Measurements from ENCODE around the gene CREM. TPM values are rescaled to one million over a fixed set of nuclear protein-coding genes. Genes with fewer than 3 reads are reported as not detected.

Gene CREM
- total and polyA plus RNA-seq, 2 experiments from 2014 or later: 40.9 to 43.8 TPM

- H3K27ac Mint-ChIP-seq: no peak overlapping the region
- peak; percentile 29 to 39 for TF ChIP-seq CTCF (conservative IDR thresholded peaks at IDR 0.05; ENCODE audit: low read depth in 2 of 2)
- no peak for TF ChIP-seq ZNF331 (CRISPR knock-in tag; IDR thresholded peaks at IDR 0.05; ENCODE audit: low read depth)
- no peak overlapping the region for H3K4me3 ChIP-seq
- no peaks in the 10 kb centered on the region for H3K36me3 ChIP-seq (ENCODE audit: insufficient read depth)
- ATAC-seq (peak; percentile 28; the same call in 2 of the 3 replicates), DNase-seq (ENCODE audit: low spot score) (peak; percentile 22)
- no peak overlapping the region for H3K27ac ChIP-seq (ENCODE audit: low read depth)
- no peaks in the 10 kb centered on the region for H3K9me3 Mint-ChIP-seq
- no peaks in the 10 kb centered on the region for H3K27me3 Mint-ChIP-seq (ENCODE audit: insufficient read depth, low read depth, poor library complexity)
- no peaks in the 10 kb centered on the region for H3K79me2 ChIP-seq (replicated peaks; ENCODE audit: insufficient read depth)
- H3K4me1 Mint-ChIP-seq: no peaks in the 10 kb centered on the region
- no peaks in the 10 kb centered on the region for H3K36me3 Mint-ChIP-seq (ENCODE audit: low read depth)
- no peaks in the 10 kb centered on the region for H3F3A ChIP-seq (replicated peaks; ENCODE audit: low read depth)
- no peaks in the 10 kb centered on the region for H3K9me2 ChIP-seq (ENCODE audit: insufficient read depth)
- H3K4me2 ChIP-seq: no peak overlapping the region
- peak overlapping the region; percentile 63; the same call in 1 of the 2 replicates for H2AFZ ChIP-seq
- no peaks in the 10 kb centered on the region for H3K27me3 ChIP-seq (ENCODE audit: insufficient read depth)
- no peaks in the 10 kb centered on the region for H3K4me1 ChIP-seq (ENCODE audit: insufficient read depth)
- no peak overlapping the region for H3K4me3 Mint-ChIP-seq
- H4K20me1 ChIP-seq (replicated peaks; ENCODE audit: insufficient read depth): no peaks in the 10 kb centered on the region
Observed at GRCh38 chr10:35236739-35237138, 110.1 kb downstream of the CREM start.

GRCh38 chr10:35237766-35238512 is 111.3 kb downstream of the CREM start:
- Mint-ChIP-seq H3K27ac (peak overlapping the region; percentile 75), H3K4me3 (no peak overlapping the region)
- TF ChIP-seq NANOG (IDR thresholded peaks at IDR 0.05; ENCODE audit: borderline replicate concordance): no peak
- no peak for TF ChIP-seq POLR2AphosphoS5 (IDR thresholded peaks at IDR 0.05; ENCODE audit: low read depth)
- no peak for TF ChIP-seq CTCF (conservative IDR thresholded peaks at IDR 0.05; ENCODE audit: low read depth in 2 of 2)
- TF ChIP-seq ETS1 (IDR thresholded peaks at IDR 0.05): no peak
- no peak for TF ChIP-seq ZNF331 (CRISPR knock-in tag; IDR thresholded peaks at IDR 0.05; ENCODE audit: low read depth)
- TF ChIP-seq ZNF462 (CRISPR knock-in tag; IDR thresholded peaks at IDR 0.05): no peak
- TF ChIP-seq EZH2phosphoT487 (IDR thresholded peaks at IDR 0.05; ENCODE audit: unreplicated experiment): no peak
- TF ChIP-seq EZH2 (IDR thresholded peaks at IDR 0.05; ENCODE audit: low read depth, unreplicated experiment): no peak
- TF ChIP-seq STAT1 (IDR thresholded peaks at IDR 0.05; ENCODE audit: unreplicated experiment): no peak

More at GRCh38 chr10:35237766-35238512, 111.3 kb downstream of the CREM start:
- H3K9me2 ChIP-seq (ENCODE audit: insufficient read depth): no peaks in the 10 kb centered on the region
- no peak for ATAC-seq
- H3K4me3 ChIP-seq: no peak overlapping the region
- no peaks in the 10 kb centered on the region for H3K36me3 ChIP-seq (ENCODE audit: insufficient read depth)
- peak overlapping the region; percentile 63 for H2AFZ ChIP-seq
- H3K4me1 Mint-ChIP-seq: no peaks in the 10 kb centered on the region
- no peaks in the 10 kb centered on the region for H4K20me1 ChIP-seq (replicated peaks; ENCODE audit: insufficient read depth)
- H3K36me3 Mint-ChIP-seq (ENCODE audit: low read depth): no peaks in the 10 kb centered on the region
- H3F3A ChIP-seq (replicated peaks; ENCODE audit: low read depth): no peaks in the 10 kb centered on the region
- H3K4me1 ChIP-seq (ENCODE audit: insufficient read depth): no peaks in the 10 kb centered on the region
- H3K27me3 ChIP-seq (ENCODE audit: insufficient read depth): no peaks in the 10 kb centered on the region
- H3K79me2 ChIP-seq (replicated peaks; ENCODE audit: insufficient read depth): no peaks in the 10 kb centered on the region
- no peaks in the 10 kb centered on the region for H3K27me3 Mint-ChIP-seq (ENCODE audit: insufficient read depth, low read depth, poor library complexity)
- no peak overlapping the region for H3K27ac ChIP-seq (ENCODE audit: low read depth)
- H3K4me2 ChIP-seq: no peak overlapping the region
- H3K9me3 Mint-ChIP-seq: no peaks in the 10 kb centered on the region
- no peak for DNase-seq (ENCODE audit: low spot score)

Data from GM23338 (cell line).